ENCODE measurements around the gene USP31. TPM values are rescaled to one million over a fixed set of nuclear protein-coding genes. Genes with fewer than 3 reads are reported as not detected.
A peak's percentile ranks its signal among the peaks of the same experiment; 100 is the strongest.

USP31 gene
- total RNA-seq, 1 experiment from 2014 or later: 26.9 TPM

DNA sequence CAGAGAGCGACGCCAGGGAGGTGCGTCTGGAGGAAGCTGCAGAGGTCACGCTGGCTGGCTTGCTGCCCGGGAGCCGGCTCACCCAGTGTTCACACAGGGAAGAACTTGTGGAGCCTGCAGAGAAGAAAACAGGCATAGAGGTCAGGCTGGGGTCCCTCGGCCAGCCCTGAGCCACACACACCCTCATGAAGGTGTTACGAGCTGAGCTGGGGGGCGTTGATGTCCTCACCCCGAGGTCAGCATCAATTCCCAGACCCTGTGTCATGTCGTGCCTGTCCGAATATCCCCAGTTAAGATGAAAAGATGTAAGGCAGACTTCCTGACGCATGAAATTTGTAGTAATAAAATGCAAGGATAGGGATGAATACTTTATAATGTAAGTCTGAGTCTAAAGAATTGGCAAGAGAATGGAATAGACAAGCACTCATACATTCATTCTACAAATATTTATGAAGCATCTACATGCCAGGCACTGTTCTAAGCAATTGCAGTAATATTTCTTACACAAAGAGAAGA lies 77.1 kb downstream of the USP31 start:
- ChIA-PET CTCF (interaction anchor here (0.6 to 2.6 kb wide), 9 partner anchors 8 to 362 kb away, joined by 3 to 18 read pairs (median 5); no protein-coding TSS in a partner anchor), POLR2A (interaction anchor here (0.6 to 2.4 kb wide), 9 partner anchors 9 to 225 kb away, joined by 3 to 13 read pairs (median 4); partner anchors contain the start of gene USP31)
- no TSS peak for BruUV-seq (replicated peaks)
- peak; percentile 64 for DNase-seq (ENCODE audit: unreplicated experiment)
- TF ChIP-seq, protein P1, sequence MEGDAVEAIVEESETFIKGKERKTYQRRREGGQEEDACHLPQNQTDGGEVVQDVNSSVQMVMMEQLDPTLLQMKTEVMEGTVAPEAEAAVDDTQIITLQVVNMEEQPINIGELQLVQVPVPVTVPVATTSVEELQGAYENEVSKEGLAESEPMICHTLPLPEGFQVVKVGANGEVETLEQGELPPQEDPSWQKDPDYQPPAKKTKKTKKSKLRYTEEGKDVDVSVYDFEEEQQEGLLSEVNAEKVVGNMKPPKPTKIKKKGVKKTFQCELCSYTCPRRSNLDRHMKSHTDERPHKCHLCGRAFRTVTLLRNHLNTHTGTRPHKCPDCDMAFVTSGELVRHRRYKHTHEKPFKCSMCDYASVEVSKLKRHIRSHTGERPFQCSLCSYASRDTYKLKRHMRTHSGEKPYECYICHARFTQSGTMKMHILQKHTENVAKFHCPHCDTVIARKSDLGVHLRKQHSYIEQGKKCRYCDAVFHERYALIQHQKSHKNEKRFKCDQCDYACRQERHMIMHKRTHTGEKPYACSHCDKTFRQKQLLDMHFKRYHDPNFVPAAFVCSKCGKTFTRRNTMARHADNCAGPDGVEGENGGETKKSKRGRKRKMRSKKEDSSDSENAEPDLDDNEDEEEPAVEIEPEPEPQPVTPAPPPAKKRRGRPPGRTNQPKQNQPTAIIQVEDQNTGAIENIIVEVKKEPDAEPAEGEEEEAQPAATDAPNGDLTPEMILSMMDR (IDR thresholded peaks at IDR 0.05; ENCODE audit: unreplicated experiment): no peak
- Mint-ChIP-seq H3K27me3 (ENCODE audit: insufficient read depth, unreplicated experiment) (no peaks in the 10 kb centered on the region), H3K4me1 (ENCODE audit: insufficient read depth, unreplicated experiment) (peaks cover 19% of the 10 kb centered on the region), H3K4me3 (ENCODE audit: unreplicated experiment) (peak overlapping the region; percentile 44), H3K36me3 (ENCODE audit: insufficient read depth, unreplicated experiment) (peaks cover 69% of the 10 kb centered on the region), H3K9me3 (ENCODE audit: unreplicated experiment) (no peaks in the 10 kb centered on the region), H3K27ac (ENCODE audit: low read depth, unreplicated experiment) (peak overlapping the region; percentile 82)
- intact Hi-C loops (cut with micrococcal nuclease): loop anchor here (2.0 kb wide), 1 partner anchor 77 kb away; the partner anchor contains the start of gene USP31

DNA sequence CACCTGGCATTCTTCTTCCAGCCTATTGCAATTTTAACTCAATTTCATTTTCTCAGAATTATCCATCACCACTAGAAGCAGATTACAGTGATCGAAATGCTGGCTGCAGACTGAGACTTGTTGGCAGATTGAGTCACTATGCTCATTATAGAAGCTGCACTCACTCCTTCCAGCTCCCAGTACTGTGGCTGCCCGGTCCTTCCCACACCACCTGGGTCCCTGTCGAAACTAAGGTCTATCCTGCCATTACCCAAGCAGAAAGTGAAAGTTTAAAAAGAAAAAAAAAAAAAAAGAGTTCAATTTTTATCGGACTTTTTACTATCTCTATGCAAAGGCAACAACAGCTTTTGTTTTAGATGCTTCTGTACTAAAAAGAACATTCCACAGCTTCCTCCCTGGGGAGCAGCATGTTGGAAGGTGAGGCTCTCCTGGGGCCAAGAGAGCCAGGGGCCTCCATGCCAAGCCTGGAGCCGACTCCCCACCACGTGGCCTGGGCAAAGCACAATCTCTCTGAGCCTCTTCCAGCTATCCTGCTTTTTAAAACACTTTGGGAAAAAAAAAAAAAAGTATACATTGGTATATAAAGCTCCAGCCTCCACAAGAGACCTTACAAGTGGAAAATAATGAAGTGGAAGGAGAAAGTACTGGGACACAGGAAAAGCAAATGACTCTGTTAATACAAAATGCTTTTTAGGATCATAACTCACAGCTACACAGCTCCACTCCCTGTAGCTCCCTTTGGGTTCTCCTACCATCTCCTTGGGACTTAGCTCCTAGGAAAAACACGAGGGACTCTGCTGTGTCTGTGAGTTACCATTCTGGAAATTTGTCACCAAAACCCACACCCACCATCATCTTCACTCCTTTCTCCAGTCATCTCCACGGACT lies 77.8 kb downstream of the USP31 start:
- no peaks in the 10 kb centered on the region for H3K9me3 Mint-ChIP-seq (ENCODE audit: unreplicated experiment)
- H3K4me3 Mint-ChIP-seq (ENCODE audit: unreplicated experiment): peak overlapping the region; percentile 44
- H3K27ac Mint-ChIP-seq (ENCODE audit: low read depth, unreplicated experiment): peak overlapping the region; percentile 82
- intact Hi-C loops (cut with micrococcal nuclease): loop anchor here (2.0 kb wide), 1 partner anchor 77 kb away; the partner anchor contains the start of gene USP31
- H3K27me3 Mint-ChIP-seq (ENCODE audit: insufficient read depth, unreplicated experiment): no peaks in the 10 kb centered on the region
- peaks cover 19% of the 10 kb centered on the region for H3K4me1 Mint-ChIP-seq (ENCODE audit: insufficient read depth, unreplicated experiment)
- peaks cover 72% of the 10 kb centered on the region for H3K36me3 Mint-ChIP-seq (ENCODE audit: insufficient read depth, unreplicated experiment)
- peak; percentile 10 for DNase-seq (ENCODE audit: unreplicated experiment)
- TF ChIP-seq, protein P1 (IDR thresholded peaks at IDR 0.05; ENCODE audit: unreplicated experiment): no peak
- BruUV-seq (replicated peaks): no TSS peak
- CTCF ChIA-PET: interaction anchor here (0.6 to 2.6 kb wide), 9 partner anchors 9 to 1367 kb away, joined by 3 to 18 read pairs (median 5); no protein-coding TSS in a partner anchor
- POLR2A ChIA-PET: interaction anchor here (0.6 to 2.4 kb wide), 13 partner anchors 9 to 374 kb away, joined by 3 to 13 read pairs (median 4); partner anchors contain the start of gene USP31

DNA sequence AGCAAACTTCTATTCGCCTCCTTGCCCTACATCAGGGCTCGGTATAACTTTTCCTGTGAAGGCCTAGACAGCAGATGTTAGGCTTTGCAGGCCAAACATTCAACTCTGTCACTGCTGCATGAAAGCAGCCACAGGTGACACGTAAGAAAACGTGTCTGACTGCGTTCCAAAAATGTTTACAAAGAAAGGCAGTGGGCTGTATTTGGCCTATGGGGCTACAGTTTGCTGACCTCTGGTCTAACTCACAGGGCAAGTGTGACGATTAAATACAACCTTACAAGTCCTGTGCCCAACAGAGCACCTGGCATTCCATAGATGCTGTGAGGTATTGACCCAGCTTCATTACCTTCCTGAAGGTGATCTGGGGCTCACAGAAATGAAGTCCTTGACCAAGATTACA lies 79.4 kb downstream of the USP31 start:
- CTCF ChIA-PET: interaction anchor here (0.6 to 2.6 kb wide), 4 partner anchors 10 to 1413 kb away, joined by 3 to 18 read pairs (median 3); no protein-coding TSS in a partner anchor
- DNase-seq (ENCODE audit: unreplicated experiment): no peak
- POLR2A ChIA-PET: interaction anchor here (2.4 kb wide), 1 partner anchor 75 kb away, joined by 13 read pairs; no protein-coding TSS in a partner anchor
- H3K4me1 Mint-ChIP-seq (ENCODE audit: insufficient read depth, unreplicated experiment): peaks cover 19% of the 10 kb centered on the region
- no peak overlapping the region for H3K4me3 Mint-ChIP-seq (ENCODE audit: unreplicated experiment)
- H3K36me3 Mint-ChIP-seq (ENCODE audit: insufficient read depth, unreplicated experiment): peaks cover 80% of the 10 kb centered on the region
- H3K27ac Mint-ChIP-seq (ENCODE audit: low read depth, unreplicated experiment): no peak overlapping the region
- intact Hi-C loops (cut with micrococcal nuclease): no loop called here
- TF ChIP-seq, protein P1 (IDR thresholded peaks at IDR 0.05; ENCODE audit: unreplicated experiment): no peak
- no TSS peak for BruUV-seq (replicated peaks)
- no peaks in the 10 kb centered on the region for H3K9me3 Mint-ChIP-seq (ENCODE audit: unreplicated experiment)
- H3K27me3 Mint-ChIP-seq (ENCODE audit: insufficient read depth, unreplicated experiment): no peaks in the 10 kb centered on the region
